H9 (cell line): ENCODE measurements around the gene HLA-G. TPM values are rescaled to one million over a fixed set of nuclear protein-coding genes. Genes with fewer than 3 reads are reported as not detected.

Source experiments
- DNase-seq: peaks from one replicate; pipeline ENCODE4 v3.0.0-alpha.2; 2017
- H2AFZ ChIP-seq: one replicate; pipeline ENCODE4 v1.6.1; 2013; ENCODE audit warnings: mild to moderate bottlenecking, low read length, control low read depth, moderate library complexity
- H2AK5ac ChIP-seq: 2 replicates; pipeline ENCODE4 v1.6.1; 2013; ENCODE audit warnings: low read length, control low read depth, mixed read lengths; ENCODE audit not compliant: insufficient read length
- H2BK120ac ChIP-seq: one replicate; pipeline ENCODE4 v1.6.1; 2013; ENCODE audit warnings: low read depth, mild to moderate bottlenecking, low read length, control low read depth, inconsistent platforms; ENCODE audit not compliant: poor library complexity, severe bottlenecking
- H2BK12ac ChIP-seq: 2 replicates; pipeline ENCODE4 v1.6.1; 2013; ENCODE audit warnings: low read length, control low read depth, mixed read lengths, low read depth; ENCODE audit not compliant: insufficient read length
- H2BK15ac ChIP-seq: 2 replicates; pipeline ENCODE4 v1.6.1; 2013; ENCODE audit warnings: low read depth, low read length, control low read depth
- H2BK20ac ChIP-seq: one replicate; pipeline ENCODE4 v1.6.1; 2013; ENCODE audit warnings: low read depth, mild to moderate bottlenecking, low read length, control low read depth, inconsistent platforms; ENCODE audit not compliant: poor library complexity, severe bottlenecking
- H2BK5ac ChIP-seq: 2 replicates; pipeline ENCODE4 v1.6.1; 2013; ENCODE audit warnings: low read length, control low read depth, mixed read lengths; ENCODE audit not compliant: insufficient read length
- H3K14ac ChIP-seq: 2 replicates; pipeline ENCODE4 v1.6.1; 2013; ENCODE audit warnings: low read length, control low read depth; ENCODE audit not compliant: insufficient read depth
- H3K18ac ChIP-seq: 2 replicates; pipeline ENCODE4 v1.6.1; 2013; ENCODE audit warnings: low read depth, mild to moderate bottlenecking, mixed read lengths, low read length, control low read depth; ENCODE audit not compliant: insufficient read length
- H3K23ac ChIP-seq: 2 replicates; pipeline ENCODE4 v1.6.1; 2013; ENCODE audit warnings: low read length, control low read depth, mixed read lengths, low read depth; ENCODE audit not compliant: insufficient read length
- H3K23me2 ChIP-seq: 2 replicates; pipeline ENCODE4 v1.6.1; 2013; ENCODE audit warnings: low read depth, mild to moderate bottlenecking, mixed read lengths, low read length, control low read depth; ENCODE audit not compliant: insufficient read length, poor library complexity, severe bottlenecking
- H3K27ac ChIP-seq: 2 replicates; pipeline ENCODE4 v1.5.1; 2013; ENCODE audit warnings: low read length, control low read depth, mixed read lengths, low read depth; ENCODE audit not compliant: insufficient read length
- H3K27me3 ChIP-seq: 2 replicates; pipeline ENCODE4 v1.6.1; 2013; ENCODE audit warnings: low read length, control low read depth, inconsistent platforms; ENCODE audit not compliant: insufficient read depth
- H3K4ac ChIP-seq: 2 replicates; pipeline ENCODE4 v1.6.1; 2013; ENCODE audit warnings: low read depth, mild to moderate bottlenecking, control low read depth, inconsistent platforms, low read length, moderate library complexity
- H3K4me1 ChIP-seq: 2 replicates; pipeline ENCODE4 v1.6.1; 2013; ENCODE audit warnings: low read length, control low read depth, inconsistent platforms; ENCODE audit not compliant: insufficient read depth
- H3K4me2 ChIP-seq: 2 replicates; pipeline ENCODE4 v1.6.1; 2013; ENCODE audit warnings: low read length, control low read depth, mixed read lengths; ENCODE audit not compliant: insufficient read length, insufficient read depth
- H3K56ac ChIP-seq: 2 replicates; pipeline ENCODE4 v1.6.1; 2013; ENCODE audit warnings: low read depth, mild to moderate bottlenecking, mixed read lengths, low read length, control low read depth; ENCODE audit not compliant: insufficient read length
- H3K79me1 ChIP-seq: 2 replicates; pipeline ENCODE4 v1.6.1; 2013; ENCODE audit warnings: low read depth, mild to moderate bottlenecking, moderate library complexity, low read length, control low read depth, inconsistent platforms; ENCODE audit not compliant: insufficient read depth, poor library complexity, severe bottlenecking
- H3K79me2 ChIP-seq: 2 replicates; pipeline ENCODE4 v1.6.1; 2013; ENCODE audit warnings: low read length, control low read depth, inconsistent platforms; ENCODE audit not compliant: insufficient read depth
- H3K9ac ChIP-seq: 2 replicates; pipeline ENCODE4 v1.6.1; 2013; ENCODE audit warnings: low read length, control low read depth, mixed read lengths; ENCODE audit not compliant: insufficient read length; ENCODE audit errors: extremely low read depth
- H3K9me3 ChIP-seq: one replicate; pipeline ENCODE4 v1.6.1; 2013; ENCODE audit warnings: low read depth, low read length, inconsistent platforms; ENCODE audit not compliant: control insufficient read depth
- H3T11ph ChIP-seq: one replicate; pipeline ENCODE4 v1.6.1; 2013; ENCODE audit warnings: mild to moderate bottlenecking, low read length, control low read depth, inconsistent platforms
- H4K20me1 ChIP-seq: one replicate; pipeline ENCODE4 v1.6.1; 2013; ENCODE audit not compliant: control insufficient read depth, insufficient read length, insufficient read depth
- H4K5ac ChIP-seq: 2 replicates; pipeline ENCODE4 v1.6.1; 2013; ENCODE audit warnings: low read depth, mild to moderate bottlenecking, mixed read lengths, low read length, control low read depth; ENCODE audit not compliant: insufficient read length
- H4K8ac ChIP-seq: replicated peaks from 2 replicates; pipeline ENCODE4 v1.6.1; 2013; ENCODE audit warnings: low read length, control low read depth, mixed read lengths, low read depth; ENCODE audit not compliant: insufficient read length
- H4K91ac ChIP-seq: 2 replicates; pipeline ENCODE4 v1.6.1; 2013; ENCODE audit warnings: low read depth, mild to moderate bottlenecking, moderate library complexity, mixed read lengths, low read length, control low read depth; ENCODE audit not compliant: insufficient read length
- H3K27ac Mint-ChIP-seq, 3 experiments: 2 replicates in 2 of 3; 3 replicates in 1 of 3; pipeline ENCODE4 v1.8.0; 2020 to 2021; ENCODE audit warnings: mixed read lengths in 3 of 3, mild to moderate bottlenecking in 1 of 3, moderate library complexity in 1 of 3
- H3K27me3 Mint-ChIP-seq: 2 replicates; pipeline ENCODE4 v1.8.0; 2021; ENCODE audit warnings: low read depth, mild to moderate bottlenecking, moderate library complexity, mixed read lengths
- H3K36me3 Mint-ChIP-seq, 3 experiments: 2 replicates in 2 of 3; 3 replicates in 1 of 3; pipeline ENCODE4 v1.8.0; 2020 to 2021; ENCODE audit warnings: low read depth in 3 of 3, mixed read lengths in 3 of 3; ENCODE audit not compliant: insufficient read depth in 1 of 3
- H3K4me1 Mint-ChIP-seq, 2 experiments: 2 replicates each; pipeline ENCODE4 v1.8.0; 2020; ENCODE audit warnings: mixed read lengths in 2 of 2
- H3K4me3 Mint-ChIP-seq, 2 experiments: 2 replicates in 1 of 2; 3 replicates in 1 of 2; pipeline ENCODE4 v1.8.0; 2020 to 2021; ENCODE audit warnings: mild to moderate bottlenecking in 2 of 2, mixed read lengths in 2 of 2, moderate library complexity in 1 of 2
- H3K9me3 Mint-ChIP-seq, 2 experiments: 2 replicates in 1 of 2; 3 replicates in 1 of 2; pipeline ENCODE4 v1.8.0; 2020; ENCODE audit warnings: mild to moderate bottlenecking in 2 of 2, mixed read lengths in 2 of 2, moderate library complexity in 1 of 2
- WGBS: extraction: QIAGEN DNeasy Blood & Tissue Kit; methylation state at CpG from one replicate; pipeline ENCODE4 v1.1.7; 2013; ENCODE audit warnings: missing lambda C conversion rate, low lambda C conversion rate, mixed read lengths; ENCODE audit not compliant: insufficient read length; ENCODE audit errors: extremely low coverage; 5-methylcytosine and 5-hydroxymethylcytosine counted together
- total RNA-seq: library from RNA; stranded (reverse); gene quantifications from 2 replicates; pipeline ENCODE4 v1.2.1, GENCODE V29; 2021
- TF ChIP-seq, protein P1 (sequence below): fragments of 200-600 bp; sonication (generic); conservative IDR thresholded peaks from 3 replicates; pipeline ENCODE4 v1.8.0; 2021; ENCODE audit warnings: antibody characterized with exemption, mild to moderate bottlenecking

Gene HLA-G
- total RNA-seq, 1 experiment from 2014 or later: 2.7 TPM

- H3K27ac Mint-ChIP-seq: no peak overlapping the region
These were observed 11.6 kb upstream of the HLA-G start for GRCh38 chr6:29816030-29816429.

More at GRCh38 chr6:29816030-29816429, 11.6 kb upstream of the HLA-G start:
- Histone ChIP-seq H2BK15ac (no peak overlapping the region), H2BK20ac (no peak overlapping the region), H2BK120ac (no peak overlapping the region), H3T11ph (no peak overlapping the region), H4K5ac (no peak overlapping the region), H3K4me1 (no peaks in the 10 kb centered on the region), H3K79me1 (no peaks in the 10 kb centered on the region), H2BK12ac (no peak overlapping the region), H3K14ac (no peak overlapping the region), H3K18ac (no peak overlapping the region), H4K91ac (no peak overlapping the region), H3K9ac (no peak overlapping the region), H3K27me3 (no peaks in the 10 kb centered on the region), H3K9me3 (no peaks in the 10 kb centered on the region), H3K4me2 (no peak overlapping the region), H3K23ac (no peak overlapping the region), H3K27ac (no peak overlapping the region), H4K8ac (no peak overlapping the region), H3K56ac (no peak overlapping the region), H2AK5ac (no peak overlapping the region), H2BK5ac (no peak overlapping the region), H3K4ac (no peak overlapping the region), H4K20me1 (no peaks in the 10 kb centered on the region), H2AFZ (no peak overlapping the region), H3K79me2 (no peaks in the 10 kb centered on the region), H3K23me2 (no peaks in the 10 kb centered on the region)
- no peaks in the 10 kb centered on the region for H3K9me3 Mint-ChIP-seq
- WGBS: no CpG with 5 or more reads among the region's 1 CpG
- H3K27me3 Mint-ChIP-seq: peaks cover 10% of the 10 kb centered on the region; the same call in 1 of the 2 replicates
- DNase-seq: no peak
- H3K36me3 Mint-ChIP-seq: no peaks in the 10 kb centered on the region; a peak in 1 of 7 replicates
- TF ChIP-seq, protein P1, sequence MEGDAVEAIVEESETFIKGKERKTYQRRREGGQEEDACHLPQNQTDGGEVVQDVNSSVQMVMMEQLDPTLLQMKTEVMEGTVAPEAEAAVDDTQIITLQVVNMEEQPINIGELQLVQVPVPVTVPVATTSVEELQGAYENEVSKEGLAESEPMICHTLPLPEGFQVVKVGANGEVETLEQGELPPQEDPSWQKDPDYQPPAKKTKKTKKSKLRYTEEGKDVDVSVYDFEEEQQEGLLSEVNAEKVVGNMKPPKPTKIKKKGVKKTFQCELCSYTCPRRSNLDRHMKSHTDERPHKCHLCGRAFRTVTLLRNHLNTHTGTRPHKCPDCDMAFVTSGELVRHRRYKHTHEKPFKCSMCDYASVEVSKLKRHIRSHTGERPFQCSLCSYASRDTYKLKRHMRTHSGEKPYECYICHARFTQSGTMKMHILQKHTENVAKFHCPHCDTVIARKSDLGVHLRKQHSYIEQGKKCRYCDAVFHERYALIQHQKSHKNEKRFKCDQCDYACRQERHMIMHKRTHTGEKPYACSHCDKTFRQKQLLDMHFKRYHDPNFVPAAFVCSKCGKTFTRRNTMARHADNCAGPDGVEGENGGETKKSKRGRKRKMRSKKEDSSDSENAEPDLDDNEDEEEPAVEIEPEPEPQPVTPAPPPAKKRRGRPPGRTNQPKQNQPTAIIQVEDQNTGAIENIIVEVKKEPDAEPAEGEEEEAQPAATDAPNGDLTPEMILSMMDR: no peak
- H3K4me1 Mint-ChIP-seq: peaks cover 3 to 5% of the 10 kb centered on the region in 2 experiments
- H3K4me3 Mint-ChIP-seq: no peak overlapping the region
